HepG2 (cell line): Measurements from ENCODE around the gene ICAM5. TPM values are rescaled to one million over a fixed set of nuclear protein-coding genes. Genes with fewer than 3 reads are reported as not detected.

Source experiments
- ATF7-NPFF ChIP-seq: sonication (generic); formaldehyde crosslinking; IDR thresholded peaks from 2 replicates; pipeline ENCODE4 v1.8.1; 2023; ENCODE audit warnings: mild to moderate bottlenecking, low read depth, missing genetic modification reagents, moderate library complexity
- FOXM1 ChIP-seq: sonication (generic); formaldehyde crosslinking; IDR thresholded peaks from 2 replicates; pipeline ENCODE4 v1.5.0; 2020; ENCODE audit warnings: missing genetic modification reagents
- HES4 ChIP-seq: sonication (generic); formaldehyde crosslinking; IDR thresholded peaks from 2 replicates; pipeline ENCODE4 v1.9.0; 2021; ENCODE audit warnings: mild to moderate bottlenecking, missing genetic modification reagents, borderline replicate concordance
- KDM5B ChIP-seq: sonication (generic); formaldehyde crosslinking; IDR thresholded peaks from 2 replicates; pipeline ENCODE4 v1.4.0; 2020; ENCODE audit warnings: missing genetic modification reagents, mild to moderate bottlenecking, borderline replicate concordance
- MXD3 ChIP-seq: IDR thresholded peaks from 2 replicates; pipeline ENCODE4 v1.6.1; 2016; ENCODE audit warnings: mild to moderate bottlenecking, missing biosample characterization, missing genetic modification reagents
- NFYB ChIP-seq: sonication (generic); formaldehyde crosslinking; IDR thresholded peaks from 2 replicates; pipeline ENCODE4 v1.4.0; 2020; ENCODE audit warnings: missing genetic modification reagents
- NRL ChIP-seq: sonication (generic); formaldehyde crosslinking; IDR thresholded peaks from 2 replicates; pipeline ENCODE4 v1.5.0; 2020; ENCODE audit warnings: missing genetic modification reagents, mild to moderate bottlenecking, moderate library complexity, borderline replicate concordance
- PAF1 ChIP-seq: IDR thresholded peaks from 2 replicates; pipeline ENCODE4 v1.6.1; 2016; ENCODE audit warnings: missing genetic modification reagents, missing compliant biosample characterization
- PHF8 ChIP-seq: sonication (generic); formaldehyde crosslinking; IDR thresholded peaks from 2 replicates; pipeline ENCODE4 v1.5.0; 2020; ENCODE audit warnings: missing genetic modification reagents
- POGZ ChIP-seq: sonication (generic); formaldehyde crosslinking; IDR thresholded peaks from 2 replicates; pipeline ENCODE4 v1.4.0; 2020; ENCODE audit warnings: mild to moderate bottlenecking, missing genetic modification reagents
- PTBP1 ChIP-seq: fragments of 200-400 bp; formaldehyde crosslinking; IDR thresholded peaks from 2 replicates; pipeline ENCODE4 v1.6.1; 2018; ENCODE audit warnings: low read length, low read depth; ENCODE audit not compliant: poor library complexity, severe bottlenecking
- SAFB2 ChIP-seq: sonication (generic); formaldehyde crosslinking; IDR thresholded peaks from 2 replicates; pipeline ENCODE4 v1.5.1; 2020; ENCODE audit warnings: missing genetic modification reagents, low read depth, mild to moderate bottlenecking, borderline replicate concordance
- TSC22D2 ChIP-seq: sonication (generic); formaldehyde crosslinking; IDR thresholded peaks from 2 replicates; pipeline ENCODE4 v1.5.1; 2020; ENCODE audit warnings: missing genetic modification reagents, mild to moderate bottlenecking, borderline replicate concordance
- UBTF ChIP-seq: sonication (generic); formaldehyde crosslinking; IDR thresholded peaks from 2 replicates; pipeline ENCODE4 v1.4.0; 2020; ENCODE audit warnings: mild to moderate bottlenecking, missing genetic modification reagents
- ZNF205 ChIP-seq: IDR thresholded peaks from 2 replicates; pipeline ENCODE4 v1.6.1; 2018; ENCODE audit warnings: missing biosample characterization, missing genetic modification reagents
- ZNF335 ChIP-seq: sonication (generic); formaldehyde crosslinking; IDR thresholded peaks from 2 replicates; pipeline ENCODE4 v1.4.0; 2020; ENCODE audit warnings: missing genetic modification reagents
- ZNF574 ChIP-seq: sonication (generic); formaldehyde crosslinking; IDR thresholded peaks from 2 replicates; pipeline ENCODE4 v1.4.0; 2020; ENCODE audit warnings: missing genetic modification reagents
- polyA plus RNA-seq, 8 experiments: library from polyadenylated mRNA; depleted of rRNA in 3 of 8; stranded (reverse) in 7 of 8; unstranded in 1 of 8; fragments of >200 nt; fragmentation: Illumina TruSeq in 4 of 8; extraction: Trizol in 4 of 8; gene quantifications; 2 replicates each; pipeline versions ENCODE4 v1.2.1 to v1.2.3, GENCODE V29; 2011 to 2016; ENCODE audit warnings: low read depth in 4 of 8, missing spikeins in 1 of 8, mixed read lengths in 1 of 8; ENCODE audit not compliant: insufficient read depth in 1 of 8
- total RNA-seq, 5 experiments: library from RNA; depleted of rRNA; stranded (reverse); fragments of >200 nt; fragmentation: Illumina TruSeq; extraction: Trizol; gene quantifications; 2 replicates each; pipeline ENCODE4 v1.2.3, GENCODE V29; 2016; ENCODE audit warnings: low read depth in 1 of 5
- TF ChIP-seq, protein P1 (sequence below): IDR thresholded peaks from 2 replicates; pipeline ENCODE4 v1.6.1; 2016; ENCODE audit warnings: missing genetic modification reagents, missing compliant biosample characterization
- TF ChIP-seq, protein P2 (sequence below): sonication (generic); formaldehyde crosslinking; IDR thresholded peaks from 2 replicates; pipeline ENCODE4 v1.4.0; 2020; ENCODE audit warnings: mild to moderate bottlenecking, missing genetic modification reagents
- TF ChIP-seq, protein P3 (sequence below): sonication (generic); formaldehyde crosslinking; IDR thresholded peaks from 2 replicates; pipeline ENCODE4 v1.8.1; 2023; ENCODE audit warnings: mild to moderate bottlenecking, inconsistent platforms, moderate library complexity, missing genetic modification reagents, borderline replicate concordance

ICAM5 gene
- total and polyA plus RNA-seq, 2 of the 13 experiments (the other 11 are each of a cell fraction or from before 2014, with no cell fraction given): 0.46 to 1.6 TPM

DNA sequence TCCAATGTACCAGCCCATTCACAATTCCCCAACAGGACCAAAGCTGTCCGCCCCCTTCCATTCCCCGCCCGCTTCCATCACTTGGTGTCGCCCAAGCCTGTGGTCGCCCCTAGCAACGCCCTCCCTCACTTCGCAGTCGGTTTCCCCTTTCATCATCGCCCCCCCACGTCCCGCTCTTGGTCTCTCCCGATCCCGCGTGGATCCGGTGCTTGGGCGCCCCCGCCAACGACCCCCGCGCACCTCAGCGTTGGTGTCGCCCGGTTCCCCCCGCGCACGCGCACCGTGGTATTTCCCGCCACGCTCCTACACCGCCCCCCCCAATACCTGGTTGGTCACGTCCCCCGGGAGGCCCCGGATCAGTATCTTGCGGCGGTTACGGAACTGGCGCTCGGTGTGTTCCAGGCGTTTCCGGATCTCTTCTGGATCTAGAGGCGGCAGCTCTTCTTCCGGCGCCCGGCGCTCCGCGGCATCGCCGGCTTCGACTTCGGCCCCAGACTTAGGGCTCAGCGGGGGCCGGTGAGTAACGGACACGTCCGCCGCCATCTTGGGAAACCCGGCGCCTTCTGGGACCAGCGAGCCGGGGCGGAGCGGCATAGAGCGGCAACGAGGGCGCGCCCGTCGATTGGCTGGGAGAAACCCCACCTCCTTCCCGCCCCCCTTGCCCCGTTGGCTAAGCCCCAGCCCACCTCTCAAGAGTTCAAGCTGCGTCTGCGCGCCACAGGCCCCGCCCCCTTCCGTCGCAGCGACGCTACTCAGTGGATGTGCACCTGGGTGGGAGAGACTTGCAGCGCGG lies 43.4 kb downstream of the ICAM5 start, which contains the start of gene RAVER1 (continued):
- TF ChIP-seq, protein P1, sequence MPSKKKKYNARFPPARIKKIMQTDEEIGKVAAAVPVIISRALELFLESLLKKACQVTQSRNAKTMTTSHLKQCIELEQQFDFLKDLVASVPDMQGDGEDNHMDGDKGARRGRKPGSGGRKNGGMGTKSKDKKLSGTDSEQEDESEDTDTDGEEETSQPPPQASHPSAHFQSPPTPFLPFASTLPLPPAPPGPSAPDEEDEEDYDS (CRISPR knock-in tag): peak; percentile 83
- peak; percentile 69 for TF ChIP-seq UBTF (CRISPR knock-in tag)
- TF ChIP-seq KDM5B (CRISPR knock-in tag): peak; percentile 52; the same call in 1 of the 2 replicates
- TF ChIP-seq ZNF205 (CRISPR knock-in tag): 0 out of 2 replicates have a peak, but pooled peaks have one; percentile 29
- TF ChIP-seq ZNF335 (CRISPR knock-in tag): no peak
- TF ChIP-seq MXD3 (CRISPR knock-in tag): peak; percentile 26; the same call in 1 of the 2 replicates
- TF ChIP-seq HES4: 0 out of 2 replicates have a peak, but pooled peaks have one; percentile 17
- no peak for TF ChIP-seq TSC22D2 (CRISPR knock-in tag)
- TF ChIP-seq, protein P2, sequence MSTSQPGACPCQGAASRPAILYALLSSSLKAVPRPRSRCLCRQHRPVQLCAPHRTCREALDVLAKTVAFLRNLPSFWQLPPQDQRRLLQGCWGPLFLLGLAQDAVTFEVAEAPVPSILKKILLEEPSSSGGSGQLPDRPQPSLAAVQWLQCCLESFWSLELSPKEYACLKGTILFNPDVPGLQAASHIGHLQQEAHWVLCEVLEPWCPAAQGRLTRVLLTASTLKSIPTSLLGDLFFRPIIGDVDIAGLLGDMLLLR (CRISPR knock-in tag): peak; percentile 82; the same call in 1 of the 2 replicates
- peak; percentile 91 for TF ChIP-seq PHF8 (CRISPR knock-in tag)
- peak; percentile 98 for TF ChIP-seq ZNF574 (CRISPR knock-in tag)
- peak; percentile 57; the same call in 1 of the 2 replicates for TF ChIP-seq NRL
- TF ChIP-seq POGZ: peak; percentile 82
- TF ChIP-seq, protein P3, sequence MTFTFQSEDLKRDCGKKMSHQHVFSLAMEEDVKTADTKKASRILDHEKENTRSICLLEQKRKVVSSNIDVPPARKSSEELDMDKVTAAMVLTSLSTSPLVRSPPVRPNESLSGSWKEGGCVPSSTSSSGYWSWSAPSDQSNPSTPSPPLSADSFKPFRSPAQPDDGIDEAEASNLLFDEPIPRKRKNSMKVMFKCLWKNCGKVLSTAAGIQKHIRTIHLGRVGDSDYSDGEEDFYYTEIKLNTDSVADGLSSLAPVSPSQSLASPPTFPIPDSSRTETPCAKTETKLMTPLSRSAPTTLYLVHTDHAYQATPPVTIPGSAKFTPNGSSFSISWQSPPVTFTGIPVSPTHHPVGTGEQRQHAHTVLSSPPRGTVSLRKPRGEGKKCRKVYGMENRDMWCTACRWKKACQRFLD (CRISPR knock-in tag): no peak
- peak; percentile 76 for TF ChIP-seq ATF7-NPFF (CRISPR knock-in tag)
- TF ChIP-seq PAF1 (CRISPR knock-in tag): no peak
- no peak for TF ChIP-seq PTBP1
- TF ChIP-seq FOXM1 (CRISPR knock-in tag): no peak
- peak; percentile 78 for TF ChIP-seq NFYB (CRISPR knock-in tag)
- TF ChIP-seq SAFB2: peak; percentile 52; the same call in 1 of the 2 replicates
